Measurements from ENCODE around the gene FSD1.

GRCh38 chr19:4313847-4314490 is 9.6 kb downstream of the FSD1 start:
- no peak for TF ChIP-seq CTCF (conservative IDR thresholded peaks at IDR 0.05)
- no peak for TF ChIP-seq ZFX (IDR thresholded peaks at IDR 0.05)

Measured in C4-2B (cell line).